ENCODE measurements around the gene SLC27A1. TPM values are rescaled to one million over a fixed set of nuclear protein-coding genes. Genes with fewer than 3 reads are reported as not detected.
A peak's percentile ranks its signal among the peaks of the same experiment; 100 is the strongest.

The SLC27A1 gene
- total and polyA plus RNA-seq, 9 of the 15 experiments (the other 6 are each of a cell fraction or from before 2014, with no cell fraction given), result 0.06 to 3.0 (median 1.1) TPM

DNA sequence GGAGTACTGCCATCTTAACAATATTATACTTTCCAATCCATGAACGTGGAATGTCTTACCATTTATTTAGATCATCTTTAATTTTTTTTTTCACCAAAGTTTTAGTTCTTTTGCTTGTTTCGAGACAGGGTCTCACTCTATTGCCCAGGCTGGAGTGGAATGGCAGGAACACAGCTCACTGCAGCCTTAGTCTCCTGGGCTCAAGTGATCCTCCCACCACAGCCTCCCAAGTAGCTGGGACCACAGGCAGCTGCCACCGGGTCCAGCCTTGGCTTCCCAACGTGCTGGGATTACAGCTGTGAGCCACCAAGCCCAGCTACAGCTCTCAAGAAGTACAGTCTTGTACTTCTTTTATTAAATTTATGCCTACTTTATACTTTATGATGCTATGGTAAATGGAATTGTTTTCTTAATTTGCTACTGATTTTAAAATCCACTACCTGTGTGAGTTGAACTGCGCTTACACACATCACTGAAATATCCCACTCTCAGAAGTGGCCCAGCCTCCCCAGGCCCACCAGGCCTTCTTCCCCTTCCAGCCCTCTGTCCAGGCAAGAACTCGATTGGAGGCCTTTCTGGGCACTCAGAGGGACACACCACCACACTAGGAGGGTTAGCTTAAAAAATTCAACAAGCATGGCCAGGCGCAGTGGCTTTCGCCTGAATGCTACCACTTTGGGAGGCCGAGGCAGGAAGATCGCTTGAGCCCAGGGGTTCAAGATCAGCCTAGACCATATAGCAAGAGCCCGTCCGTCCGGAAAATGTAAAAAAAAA lies 40.1 kb downstream of the SLC27A1 start (continued):
- TF ChIP-seq GTF2F1 (IDR thresholded peaks at IDR 0.05; ENCODE audit: low read depth, low read length), result no peak
- TF ChIP-seq, protein P1, sequence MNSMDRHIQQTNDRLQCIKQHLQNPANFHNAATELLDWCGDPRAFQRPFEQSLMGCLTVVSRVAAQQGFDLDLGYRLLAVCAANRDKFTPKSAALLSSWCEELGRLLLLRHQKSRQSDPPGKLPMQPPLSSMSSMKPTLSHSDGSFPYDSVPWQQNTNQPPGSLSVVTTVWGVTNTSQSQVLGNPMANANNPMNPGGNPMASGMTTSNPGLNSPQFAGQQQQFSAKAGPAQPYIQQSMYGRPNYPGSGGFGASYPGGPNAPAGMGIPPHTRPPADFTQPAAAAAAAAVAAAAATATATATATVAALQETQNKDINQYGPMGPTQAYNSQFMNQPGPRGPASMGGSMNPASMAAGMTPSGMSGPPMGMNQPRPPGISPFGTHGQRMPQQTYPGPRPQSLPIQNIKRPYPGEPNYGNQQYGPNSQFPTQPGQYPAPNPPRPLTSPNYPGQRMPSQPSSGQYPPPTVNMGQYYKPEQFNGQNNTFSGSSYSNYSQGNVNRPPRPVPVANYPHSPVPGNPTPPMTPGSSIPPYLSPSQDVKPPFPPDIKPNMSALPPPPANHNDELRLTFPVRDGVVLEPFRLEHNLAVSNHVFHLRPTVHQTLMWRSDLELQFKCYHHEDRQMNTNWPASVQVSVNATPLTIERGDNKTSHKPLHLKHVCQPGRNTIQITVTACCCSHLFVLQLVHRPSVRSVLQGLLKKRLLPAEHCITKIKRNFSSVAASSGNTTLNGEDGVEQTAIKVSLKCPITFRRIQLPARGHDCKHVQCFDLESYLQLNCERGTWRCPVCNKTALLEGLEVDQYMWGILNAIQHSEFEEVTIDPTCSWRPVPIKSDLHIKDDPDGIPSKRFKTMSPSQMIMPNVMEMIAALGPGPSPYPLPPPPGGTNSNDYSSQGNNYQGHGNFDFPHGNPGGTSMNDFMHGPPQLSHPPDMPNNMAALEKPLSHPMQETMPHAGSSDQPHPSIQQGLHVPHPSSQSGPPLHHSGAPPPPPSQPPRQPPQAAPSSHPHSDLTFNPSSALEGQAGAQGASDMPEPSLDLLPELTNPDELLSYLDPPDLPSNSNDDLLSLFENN (IDR thresholded peaks at IDR 0.05; ENCODE audit: low read depth in 2 of 2, low read length in 2 of 2), result no peak
- TF ChIP-seq TRIM24 (IDR thresholded peaks at IDR 0.05), result no peak
- peak; percentile 11 for TF ChIP-seq SAP30 (IDR thresholded peaks at IDR 0.05; ENCODE audit: borderline replicate concordance, insufficient read depth, low read depth, low read length, poor library complexity, severe bottlenecking)
- no peak for TF ChIP-seq PURB (CRISPR knock-in tag; IDR thresholded peaks at IDR 0.05; ENCODE audit: low read depth)
- TF ChIP-seq SMARCE1 (IDR thresholded peaks at IDR 0.05), result no peak
- no peak for TF ChIP-seq CSDE1 (IDR thresholded peaks at IDR 0.05)
- TF ChIP-seq NCOA6 (IDR thresholded peaks at IDR 0.05), result no peak
- no peak for TF ChIP-seq BACH1 (tag; IDR thresholded peaks at IDR 0.05)
- TF ChIP-seq, protein P2, sequence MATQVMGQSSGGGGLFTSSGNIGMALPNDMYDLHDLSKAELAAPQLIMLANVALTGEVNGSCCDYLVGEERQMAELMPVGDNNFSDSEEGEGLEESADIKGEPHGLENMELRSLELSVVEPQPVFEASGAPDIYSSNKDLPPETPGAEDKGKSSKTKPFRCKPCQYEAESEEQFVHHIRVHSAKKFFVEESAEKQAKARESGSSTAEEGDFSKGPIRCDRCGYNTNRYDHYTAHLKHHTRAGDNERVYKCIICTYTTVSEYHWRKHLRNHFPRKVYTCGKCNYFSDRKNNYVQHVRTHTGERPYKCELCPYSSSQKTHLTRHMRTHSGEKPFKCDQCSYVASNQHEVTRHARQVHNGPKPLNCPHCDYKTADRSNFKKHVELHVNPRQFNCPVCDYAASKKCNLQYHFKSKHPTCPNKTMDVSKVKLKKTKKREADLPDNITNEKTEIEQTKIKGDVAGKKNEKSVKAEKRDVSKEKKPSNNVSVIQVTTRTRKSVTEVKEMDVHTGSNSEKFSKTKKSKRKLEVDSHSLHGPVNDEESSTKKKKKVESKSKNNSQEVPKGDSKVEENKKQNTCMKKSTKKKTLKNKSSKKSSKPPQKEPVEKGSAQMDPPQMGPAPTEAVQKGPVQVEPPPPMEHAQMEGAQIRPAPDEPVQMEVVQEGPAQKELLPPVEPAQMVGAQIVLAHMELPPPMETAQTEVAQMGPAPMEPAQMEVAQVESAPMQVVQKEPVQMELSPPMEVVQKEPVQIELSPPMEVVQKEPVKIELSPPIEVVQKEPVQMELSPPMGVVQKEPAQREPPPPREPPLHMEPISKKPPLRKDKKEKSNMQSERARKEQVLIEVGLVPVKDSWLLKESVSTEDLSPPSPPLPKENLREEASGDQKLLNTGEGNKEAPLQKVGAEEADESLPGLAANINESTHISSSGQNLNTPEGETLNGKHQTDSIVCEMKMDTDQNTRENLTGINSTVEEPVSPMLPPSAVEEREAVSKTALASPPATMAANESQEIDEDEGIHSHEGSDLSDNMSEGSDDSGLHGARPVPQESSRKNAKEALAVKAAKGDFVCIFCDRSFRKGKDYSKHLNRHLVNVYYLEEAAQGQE (IDR thresholded peaks at IDR 0.05; ENCODE audit: borderline replicate concordance), result no peak
- TF ChIP-seq, protein P2 (CRISPR knock-in tag; IDR thresholded peaks at IDR 0.05; ENCODE audit: low read depth), result no peak
- TF ChIP-seq MTA3 (IDR thresholded peaks at IDR 0.05; ENCODE audit: borderline replicate concordance), result no peak
- no peak for TF ChIP-seq ZNF75A (CRISPR knock-in tag; IDR thresholded peaks at IDR 0.05)
- 0 out of 2 replicates have a peak, but pooled peaks have one; percentile 17 for TF ChIP-seq XRCC5 (IDR thresholded peaks at IDR 0.05; ENCODE audit: low read depth, low read length)
- TF ChIP-seq MAFG (tag; conservative IDR thresholded peaks at IDR 0.05), result no peak
- TF ChIP-seq ZNF282 (CRISPR knock-in tag; IDR thresholded peaks at IDR 0.05), result no peak
- no peak for TF ChIP-seq PTRF (tag; IDR thresholded peaks at IDR 0.05)
- TF ChIP-seq BRF1 (IDR thresholded peaks at IDR 0.05; ENCODE audit: borderline replicate concordance, extremely low read depth, insufficient read length), result no peak
